ENCODE results near the gene SLC6A13.

The SLC6A13 gene

GRCh38 chr12:253116-253831 is 9.4 kb downstream of the SLC6A13 start:
- Histone ChIP-seq H3K4me3 (ENCODE audit: low read depth, low read length) (no peak overlapping the region), H3K27me3 (replicated peaks) (no peaks in the 10 kb centered on the region), H3K36me3 (replicated peaks) (no peaks in the 10 kb centered on the region), H3K27ac (no peak overlapping the region)
- in situ Hi-C loops (cut with HindIII; ENCODE audit: low pct_ligation_motif_present, low sequenced_read_pairs), result no loop called here
- TF ChIP-seq CTCF (IDR thresholded peaks at IDR 0.05; ENCODE audit: low read depth, low read length, missing control alignments), result no peak
- DNase-seq, result no peak

- no peaks in the 10 kb centered on the region for H3K27me3 ChIP-seq (replicated peaks)
- in situ Hi-C loops (cut with HindIII; ENCODE audit: low pct_ligation_motif_present, low sequenced_read_pairs), result no loop called here
- H3K27ac ChIP-seq, result no peak overlapping the region
- no peak for DNase-seq
- TF ChIP-seq CTCF (IDR thresholded peaks at IDR 0.05; ENCODE audit: low read depth, low read length, missing control alignments), result no peak
- no peaks in the 10 kb centered on the region for H3K36me3 ChIP-seq (replicated peaks)
- H3K4me3 ChIP-seq (ENCODE audit: low read depth, low read length), result no peak overlapping the region
Measured at GRCh38 chr12:252636-253035, 10.0 kb downstream of the SLC6A13 start.

- Histone ChIP-seq H3K27ac (no peak overlapping the region), H3K4me3 (ENCODE audit: low read depth, low read length) (no peak overlapping the region), H3K36me3 (replicated peaks) (no peaks in the 10 kb centered on the region), H3K27me3 (replicated peaks) (no peaks in the 10 kb centered on the region)
- in situ Hi-C loops (cut with HindIII; ENCODE audit: low pct_ligation_motif_present, low sequenced_read_pairs), result no loop called here
- no peak for DNase-seq
- no peak for TF ChIP-seq CTCF (IDR thresholded peaks at IDR 0.05; ENCODE audit: low read depth, low read length, missing control alignments)
Measured at GRCh38 chr12:247271-247670, 15.4 kb downstream of the SLC6A13 start.

GRCh38 chr12:243381-243780 is 19.3 kb downstream of the SLC6A13 start:
- in situ Hi-C loops (cut with HindIII; ENCODE audit: low pct_ligation_motif_present, low sequenced_read_pairs), result no loop called here
- no peak for DNase-seq

GRCh38 chr12:242496-242895 is 20.1 kb downstream of the SLC6A13 start:
- no peaks in the 10 kb centered on the region for H3K36me3 ChIP-seq (replicated peaks)
- in situ Hi-C loops (cut with HindIII; ENCODE audit: low pct_ligation_motif_present, low sequenced_read_pairs), result no loop called here
- H3K27me3 ChIP-seq (replicated peaks), result no peaks in the 10 kb centered on the region
- no peak overlapping the region for H3K4me3 ChIP-seq (ENCODE audit: low read depth, low read length)
- TF ChIP-seq CTCF (IDR thresholded peaks at IDR 0.05; ENCODE audit: low read depth, low read length, missing control alignments), result no peak
- H3K27ac ChIP-seq, result no peak overlapping the region
- DNase-seq, result no peak

More at GRCh38 chr12:243381-243780, 19.3 kb downstream of the SLC6A13 start:
- Histone ChIP-seq H3K4me3 (ENCODE audit: low read depth, low read length) (no peak overlapping the region), H3K36me3 (replicated peaks) (no peaks in the 10 kb centered on the region), H3K27ac (no peak overlapping the region), H3K27me3 (replicated peaks) (no peaks in the 10 kb centered on the region)
- no peak for TF ChIP-seq CTCF (IDR thresholded peaks at IDR 0.05; ENCODE audit: low read depth, low read length, missing control alignments)

- TF ChIP-seq CTCF (IDR thresholded peaks at IDR 0.05; ENCODE audit: low read depth, low read length, missing control alignments), result no peak
- no peak for DNase-seq
- no peak overlapping the region for H3K4me3 ChIP-seq (ENCODE audit: low read depth, low read length)
- no peaks in the 10 kb centered on the region for H3K27me3 ChIP-seq (replicated peaks)
- H3K36me3 ChIP-seq (replicated peaks), result no peaks in the 10 kb centered on the region
- no peak overlapping the region for H3K27ac ChIP-seq
- in situ Hi-C loops (cut with HindIII; ENCODE audit: low pct_ligation_motif_present, low sequenced_read_pairs), result no loop called here
Measured at GRCh38 chr12:241266-241665, 21.4 kb downstream of the SLC6A13 start.

Data from brain microvascular endothelial cell (primary cell).